Kidney epithelial cell (primary cell): ENCODE data around the gene MAPT. TPM values are rescaled to one million over a fixed set of nuclear protein-coding genes. Genes with fewer than 3 reads are reported as not detected.

ENCODE experiments used
- DNase-seq: peaks from one replicate; pipeline ENCODE4 v3.0.0-alpha.2; 2010; ENCODE audit warnings: low read depth
- H3K27me3 ChIP-seq: 2 replicates; pipeline ENCODE4 v1.6.0; 2011; ENCODE audit warnings: low read length; ENCODE audit not compliant: control insufficient read depth, insufficient read depth
- H3K36me3 ChIP-seq: 2 replicates; pipeline ENCODE4 v1.5.1; 2011; ENCODE audit warnings: low read length; ENCODE audit not compliant: control insufficient read depth, insufficient read depth
- H3K4me3 ChIP-seq: 2 replicates; pipeline ENCODE4 v1.5.1; 2011; ENCODE audit warnings: low read depth, mild to moderate bottlenecking, control low read depth, low read length
- CTCF ChIP-seq: IDR thresholded peaks from 2 replicates; pipeline ENCODE4 v1.5.1; 2011; ENCODE audit warnings: mild to moderate bottlenecking, moderate library complexity, low read length, control low read depth, inconsistent platforms; ENCODE audit not compliant: insufficient read depth, poor library complexity, severe bottlenecking
- total RNA-seq: library from RNA; depleted of rRNA; stranded (reverse); fragments of >200 nt; gene quantifications from 2 replicates; pipeline ENCODE4 v1.2.3, GENCODE V29; 2015

The MAPT gene
- total RNA-seq, 1 donor from 2014 or later = 0.25 TPM

- peaks cover 6% of the 10 kb centered on the region for H3K27me3 ChIP-seq
- no peak for DNase-seq
- no peak for TF ChIP-seq CTCF
- H3K36me3 ChIP-seq = no peaks in the 10 kb centered on the region
- no peak overlapping the region for H3K4me3 ChIP-seq
These were observed 22.7 kb downstream of the MAPT start for GRCh38 chr17:45917081-45917480.

GRCh38 chr17:45918241-45918745 is 23.9 kb downstream of the MAPT start:
- peaks cover 7% of the 10 kb centered on the region for H3K27me3 ChIP-seq
- no peak for DNase-seq
- H3K4me3 ChIP-seq = no peak overlapping the region
- TF ChIP-seq CTCF = no peak
- H3K36me3 ChIP-seq = no peaks in the 10 kb centered on the region

DNA sequence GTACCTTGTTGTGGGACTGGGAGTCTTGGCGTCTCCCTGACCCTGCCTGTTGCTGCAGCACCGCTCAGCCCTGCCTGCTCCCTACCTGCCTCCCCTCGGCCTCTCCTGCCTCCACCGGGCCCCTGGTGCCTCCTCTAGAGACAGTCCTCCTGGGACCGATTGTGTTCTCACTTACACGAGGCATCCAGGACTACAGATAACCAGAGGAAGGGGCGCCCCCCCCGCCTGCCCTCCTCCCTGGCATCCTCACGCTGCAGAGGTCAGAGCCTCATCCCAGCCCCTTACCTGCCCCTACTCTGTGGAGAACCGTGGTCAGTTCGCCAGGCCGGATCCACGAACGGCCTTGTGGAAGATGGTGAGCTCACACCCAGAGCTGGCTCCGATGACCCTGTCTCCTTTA is 24.8 kb downstream of the MAPT start:
- peaks cover 7% of the 10 kb centered on the region for H3K27me3 ChIP-seq
- H3K36me3 ChIP-seq = no peaks in the 10 kb centered on the region
- TF ChIP-seq CTCF = no peak
- no peak for DNase-seq
- no peak overlapping the region for H3K4me3 ChIP-seq

DNA sequence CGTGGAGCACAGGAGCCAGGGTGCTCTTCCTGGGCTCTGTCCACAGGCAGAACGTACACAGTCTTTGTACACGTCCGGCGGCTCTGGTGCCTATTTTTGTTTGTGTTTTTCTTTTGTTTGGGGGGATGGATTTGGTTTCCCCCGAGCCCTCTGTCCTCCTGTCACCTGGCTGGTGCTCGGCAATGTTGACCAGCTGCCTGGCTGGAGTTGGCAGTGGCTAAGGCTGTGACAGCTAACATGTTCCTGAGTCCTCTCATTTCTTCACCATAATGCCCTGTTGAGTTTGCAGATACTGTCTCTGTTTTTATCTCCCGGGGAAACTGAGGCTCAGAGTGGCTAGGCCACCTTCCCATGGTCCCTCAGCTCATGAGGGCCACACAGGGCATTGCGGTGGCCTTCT is 25.7 kb downstream of the MAPT start:
- H3K27me3 ChIP-seq = peaks cover 8% of the 10 kb centered on the region
- no peak overlapping the region for H3K4me3 ChIP-seq
- no peaks in the 10 kb centered on the region for H3K36me3 ChIP-seq
- DNase-seq = no peak
- TF ChIP-seq CTCF = no peak

GRCh38 chr17:45923511-45924268 is 29.3 kb downstream of the MAPT start:
- Histone ChIP-seq H3K36me3 (no peaks in the 10 kb centered on the region), H3K27me3 (peaks cover 6% of the 10 kb centered on the region), H3K4me3 (no peak overlapping the region)
- no peak for DNase-seq
- TF ChIP-seq CTCF = no peak
